GM12878 (cell line): Measurements from ENCODE around the gene PRM1. TPM values are rescaled to one million over a fixed set of nuclear protein-coding genes. Genes with fewer than 3 reads are reported as not detected.

Experiments used
- CBFB ChIP-seq: IDR thresholded peaks from 2 replicates; pipeline ENCODE4 v1.6.1; 2016; ENCODE audit warnings: antibody characterized with exemption, low read depth
- CEBPZ ChIP-seq: fragments of 150-350 bp; IDR thresholded peaks from 2 replicates; pipeline ENCODE4 v1.6.1; 2016; ENCODE audit warnings: low read depth, low read length
- CREB1 ChIP-seq: IDR thresholded peaks from 2 replicates; pipeline ENCODE4 v1.6.1; 2012; ENCODE audit warnings: low read depth, mild to moderate bottlenecking, inconsistent platforms
- CTCF ChIP-seq, 3 experiments: IDR thresholded peaks in 2 of 3; conservative IDR thresholded peaks in 1 of 3; 2 replicates each; pipeline ENCODE4 v1.5.1; 2011; ENCODE audit warnings: low read depth in 3 of 3, low read length in 3 of 3, mild to moderate bottlenecking in 3 of 3, control low read depth in 2 of 3, moderate library complexity in 2 of 3, inconsistent platforms in 1 of 3, mixed read lengths in 1 of 3; ENCODE audit not compliant: control insufficient read depth in 2 of 3, insufficient read depth in 1 of 3; ENCODE audit errors: extremely low read depth in 1 of 3
- DPF2 ChIP-seq: fragments of 450-650 bp; IDR thresholded peaks from 2 replicates; pipeline ENCODE4 v1.6.1; 2017; ENCODE audit warnings: mild to moderate bottlenecking
- FOXM1 ChIP-seq: IDR thresholded peaks from 2 replicates; pipeline ENCODE4 v1.6.1; 2012; ENCODE audit warnings: low read depth, mild to moderate bottlenecking, inconsistent platforms, low read length, moderate library complexity
- HDAC6 ChIP-seq: fragments of 200-600 bp; sonication (generic); IDR thresholded peaks from one replicate; pipeline ENCODE4 v1.8.0; 2017; ENCODE audit warnings: antibody characterized with exemption; ENCODE audit not compliant: unreplicated experiment
- JUNB ChIP-seq: IDR thresholded peaks from 2 replicates; pipeline ENCODE4 v1.6.1; 2016; ENCODE audit warnings: antibody characterized with exemption, mild to moderate bottlenecking
- KDM1A ChIP-seq: fragments of 200-600 bp; sonication (generic); IDR thresholded peaks from 2 replicates; pipeline ENCODE4 v1.6.1; 2016; ENCODE audit warnings: borderline replicate concordance
- KLF5 ChIP-seq: fragments of 450-650 bp; IDR thresholded peaks from 2 replicates; pipeline ENCODE4 v1.6.1; 2014; ENCODE audit warnings: mild to moderate bottlenecking; ENCODE audit not compliant: partially characterized antibody
- MEF2A ChIP-seq: IDR thresholded peaks from 2 replicates; pipeline ENCODE4 v1.6.1; 2011; ENCODE audit warnings: low read depth, mild to moderate bottlenecking, low read length, moderate library complexity; ENCODE audit not compliant: insufficient read depth
- MXI1 ChIP-seq: fragments of 150-350 bp; IDR thresholded peaks from 2 replicates; pipeline ENCODE4 v1.6.1; 2011; ENCODE audit warnings: low read depth, mild to moderate bottlenecking, inconsistent platforms, low read length, improper control_type of control experiment
- NFIC ChIP-seq: IDR thresholded peaks from 2 replicates; pipeline ENCODE4 v1.6.1; 2012; ENCODE audit warnings: low read depth, mild to moderate bottlenecking, inconsistent platforms, low read length, moderate library complexity
- POLR2AphosphoS5 ChIP-seq: IDR thresholded peaks from 2 replicates; pipeline ENCODE4 v1.6.1; 2011; ENCODE audit warnings: mild to moderate bottlenecking, low read length, inconsistent platforms
- SP1 ChIP-seq: IDR thresholded peaks from one replicate; pipeline ENCODE4 v1.6.1; 2011; ENCODE audit warnings: low read depth, low read length
- SUZ12 ChIP-seq: fragments of 200-600 bp; sonication (generic); IDR thresholded peaks from one replicate; pipeline ENCODE4 v1.6.1; 2018; ENCODE audit warnings: antibody characterized with exemption, mild to moderate bottlenecking; ENCODE audit not compliant: unreplicated experiment
- TAF1 ChIP-seq: IDR thresholded peaks from 2 replicates; pipeline ENCODE4 v1.6.1; 2011; ENCODE audit warnings: mild to moderate bottlenecking, low read depth, low read length, borderline replicate concordance
- ZNF217 ChIP-seq: fragments of 450-650 bp; IDR thresholded peaks from 2 replicates; pipeline ENCODE4 v1.6.1; 2017; ENCODE audit warnings: antibody characterized with exemption, mild to moderate bottlenecking
- ZNF687 ChIP-seq: fragments of 450-650 bp; IDR thresholded peaks from 2 replicates; pipeline ENCODE4 v1.6.1; 2017; ENCODE audit warnings: mild to moderate bottlenecking, moderate library complexity
- polyA plus RNA-seq, 11 experiments: library from polyadenylated mRNA; depleted of rRNA in 4 of 11; unstranded in 6 of 11; stranded (reverse) in 5 of 11; fragments of >200 nt; fragmentation: Nextera tagmentation in 4 of 11; fragmentation: Illumina TruSeq in 1 of 11; extraction: Ambion mirVana in 4 of 11; extraction: Trizol in 1 of 11; gene quantifications; 1 replicate in 1 of 11; 2 replicates in 10 of 11; pipeline versions ENCODE4 v1.2.1 to v1.2.3, GENCODE V29; 2011 to 2016; ENCODE audit warnings: inconsistent platforms in 2 of 11, missing spikeins in 2 of 11, low read depth in 1 of 11
- total RNA-seq, 4 experiments: library from RNA; depleted of rRNA in 3 of 4; stranded (reverse); fragments of >200 nt in 3 of 4; fragmentation: Illumina TruSeq in 1 of 4; extraction: Trizol in 1 of 4; gene quantifications; 2 replicates each; pipeline versions ENCODE4 v1.2.1 to v1.2.3, GENCODE V29; 2013 to 2021

Gene PRM1
- total and polyA plus RNA-seq, 10 of the 15 experiments (the other 5 are each of a cell fraction or from before 2014, with no cell fraction given), result 0.20 TPM; not detected in 9

GRCh38 chr16:11328172-11329070 is 47.3 kb upstream of the PRM1 start (continued):
- peak; percentile 18; the same call in 1 of the 2 replicates for TF ChIP-seq ZNF687
- TF ChIP-seq KLF5, result no peak
- TF ChIP-seq JUNB, result peak; percentile 91
- no peak for TF ChIP-seq KDM1A
- TF ChIP-seq CREB1, result peak; percentile 68
- TF ChIP-seq SP1, result peak; percentile 64
- no peak for TF ChIP-seq SUZ12
- TF ChIP-seq MXI1, result peak; percentile 75; the same call in 1 of the 2 replicates
- TF ChIP-seq DPF2, result peak; percentile 94
- TF ChIP-seq TAF1, result 0 out of 2 replicates have a peak, but pooled peaks have one; percentile 52
- TF ChIP-seq MEF2A, result peak; percentile 77
- TF ChIP-seq FOXM1, result peak; percentile 99
- peak in 2 of 3 experiments; percentile 4 to 6; a peak in 1 of 6 replicates for TF ChIP-seq CTCF (IDR thresholded peaks at IDR 0.05 in 2 of 3, conservative IDR thresholded peaks at IDR 0.05 in 1 of 3; ENCODE audit: control insufficient read depth in 2 of 3, extremely low read depth in 1 of 3, insufficient read depth in 1 of 3, low read depth in 3 of 3, low read length in 3 of 3)
- peak; percentile 76 for TF ChIP-seq POLR2AphosphoS5
- no peak for TF ChIP-seq CEBPZ
- TF ChIP-seq CBFB, result peak; percentile 84
- TF ChIP-seq HDAC6, result no peak
- TF ChIP-seq NFIC, result peak; percentile 96
- peak; percentile 89 for TF ChIP-seq ZNF217
